Neural cell (in vitro differentiated cells): ENCODE data around the gene SLC9A3. TPM values are rescaled to one million over a fixed set of nuclear protein-coding genes. Genes with fewer than 3 reads are reported as not detected.

Source experiments
- H2AFZ ChIP-seq: fragments of 200-600, 300-800 bp; sonication (generic), shearing (Covaris generic); 2 replicates; pipeline ENCODE4 v1.6.0; 2014; ENCODE audit warnings: low read depth, mild to moderate bottlenecking, antibody characterized with exemption, low read length, moderate library complexity
- H3F3A ChIP-seq: fragments of 200-600 bp; shearing (Covaris generic); 2 replicates; pipeline ENCODE4 v1.6.1; 2016; ENCODE audit warnings: mild to moderate bottlenecking, moderate library complexity, mixed read lengths, antibody characterized with exemption, low read length; ENCODE audit not compliant: insufficient read depth, poor library complexity, severe bottlenecking
- H3K27ac ChIP-seq: fragments of 200-600, 300-800 bp; sonication (generic), shearing (Covaris generic); 2 replicates; pipeline ENCODE4 v1.5.1; 2014; ENCODE audit warnings: mild to moderate bottlenecking, low read length, moderate library complexity
- H3K27me3 ChIP-seq: fragments of 300-800, 200-600 bp; sonication (generic), shearing (Covaris generic); 2 replicates; pipeline ENCODE4 v1.6.0; 2014; ENCODE audit warnings: mild to moderate bottlenecking, low read depth, low read length, moderate library complexity; ENCODE audit not compliant: insufficient read depth
- H3K36me3 ChIP-seq: fragments of 300-800, 200-600 bp; sonication (generic), shearing (Covaris generic); 2 replicates; pipeline ENCODE4 v1.5.1; 2014; ENCODE audit warnings: mild to moderate bottlenecking, antibody characterized with exemption, low read length, moderate library complexity; ENCODE audit not compliant: insufficient read depth
- H3K4me2 ChIP-seq: fragments of 300-800, 200-600 bp; sonication (generic), shearing (Covaris generic); 2 replicates; pipeline ENCODE4 v1.6.0; 2014; ENCODE audit warnings: mild to moderate bottlenecking, low read length
- H3K4me3 ChIP-seq: fragments of 300-800, 200-600 bp; sonication (generic), shearing (Covaris generic); 2 replicates; pipeline ENCODE4 v1.5.1; 2014; ENCODE audit warnings: mild to moderate bottlenecking, low read length, moderate library complexity
- H3K79me2 ChIP-seq: fragments of 200-600 bp; shearing (Covaris generic); replicated peaks from 2 replicates; pipeline ENCODE4 v1.6.0; 2014; ENCODE audit warnings: mild to moderate bottlenecking, low read length, moderate library complexity; ENCODE audit not compliant: insufficient read depth
- H3K9ac ChIP-seq: fragments of 300-800, 200-600 bp; sonication (generic), shearing (Covaris generic); 2 replicates; pipeline ENCODE4 v1.6.1; 2016; ENCODE audit warnings: mild to moderate bottlenecking, low read length, mixed read lengths
- H3K9me2 ChIP-seq: fragments of 200-600 bp; shearing (Covaris generic); 2 replicates; pipeline ENCODE4 v1.6.1; 2016; ENCODE audit warnings: mild to moderate bottlenecking, low read length, mixed read lengths; ENCODE audit not compliant: insufficient read depth
- H3K9me3 ChIP-seq: fragments of 200-600, 300-800 bp; sonication (generic), shearing (Covaris generic); 2 replicates; pipeline ENCODE4 v1.6.1; 2016; ENCODE audit warnings: mild to moderate bottlenecking, mixed run types, low read length, moderate library complexity, mixed read lengths
- H4K20me1 ChIP-seq: fragments of 200-600 bp; shearing (Covaris generic); 2 replicates; pipeline ENCODE4 v1.6.1; 2016; ENCODE audit warnings: mild to moderate bottlenecking, mixed run types; ENCODE audit not compliant: insufficient read depth
- CTCF ChIP-seq: fragments of 450-650 bp; IDR thresholded peaks from 2 replicates; pipeline ENCODE4 v1.5.1; 2014; ENCODE audit warnings: antibody characterized with exemption, mild to moderate bottlenecking, moderate library complexity; ENCODE audit not compliant: poor library complexity, severe bottlenecking
- EP300 ChIP-seq: fragments of 450-650 bp; conservative IDR thresholded peaks from 2 replicates; pipeline ENCODE4 v1.6.1; 2014; ENCODE audit warnings: antibody characterized with exemption, mild to moderate bottlenecking, moderate library complexity; ENCODE audit not compliant: poor library complexity, severe bottlenecking
- EZH2 ChIP-seq: fragments of 200-600, 300-800 bp; shearing (Covaris generic), sonication (generic); IDR thresholded peaks from 2 replicates; pipeline ENCODE4 v1.6.1; 2014; ENCODE audit warnings: antibody characterized with exemption, low read length, borderline replicate concordance, mild to moderate bottlenecking; ENCODE audit not compliant: insufficient read depth, poor library complexity, severe bottlenecking
- MXI1 ChIP-seq: fragments of 450-650 bp; conservative IDR thresholded peaks from 2 replicates; pipeline ENCODE4 v1.6.1; 2014; ENCODE audit warnings: antibody characterized with exemption, mild to moderate bottlenecking; ENCODE audit not compliant: poor library complexity, severe bottlenecking
- POLR2AphosphoS5 ChIP-seq: IDR thresholded peaks from 2 replicates; pipeline ENCODE4 v1.6.1; 2012
- RAD21 ChIP-seq: fragments of 450-650 bp; conservative IDR thresholded peaks from 2 replicates; pipeline ENCODE4 v1.6.1; 2014; ENCODE audit warnings: antibody characterized with exemption, mild to moderate bottlenecking, moderate library complexity
- REST ChIP-seq: IDR thresholded peaks from 2 replicates; pipeline ENCODE4 v1.6.1; 2012; ENCODE audit warnings: borderline replicate concordance
- SMC3 ChIP-seq: fragments of 450-650 bp; conservative IDR thresholded peaks from 2 replicates; pipeline ENCODE4 v1.6.1; 2014; ENCODE audit warnings: antibody characterized with exemption, mild to moderate bottlenecking, moderate library complexity; ENCODE audit not compliant: poor library complexity
- TAF1 ChIP-seq: IDR thresholded peaks from 2 replicates; pipeline ENCODE4 v1.6.1; 2012; ENCODE audit warnings: low read depth
- polyA plus RNA-seq: library from polyadenylated mRNA; depleted of rRNA; stranded (reverse); fragments of >200 nt; gene quantifications from 2 replicates; pipeline ENCODE4 v1.2.3, GENCODE V29; 2014

SLC9A3 gene
- polyA plus RNA-seq, 1 donor from 2014 or later: 4.0 TPM

- TF ChIP-seq CTCF: no peak
- no peak for TF ChIP-seq RAD21
These were observed 31.0 kb downstream of the SLC9A3 start (continued) for GRCh38 chr5:493119-493701.

GRCh38 chr5:492314-492893 is 31.8 kb downstream of the SLC9A3 start:
- TF ChIP-seq TAF1 (no peak), POLR2AphosphoS5 (no peak), REST (no peak), EP300 (no peak), MXI1 (no peak), EZH2 (no peak), SMC3 (no peak), CTCF (no peak)
- Histone ChIP-seq H3K79me2 (no peaks in the 10 kb centered on the region), H3K27ac (no peak overlapping the region), H3K36me3 (no peaks in the 10 kb centered on the region), H3K9me3 (no peaks in the 10 kb centered on the region), H4K20me1 (no peaks in the 10 kb centered on the region), H3F3A (no peaks in the 10 kb centered on the region), H3K27me3 (peaks cover 16% of the 10 kb centered on the region), H2AFZ (no peak overlapping the region), H3K9ac (no peak overlapping the region), H3K9me2 (no peaks in the 10 kb centered on the region), H3K4me3 (no peak overlapping the region), H3K4me2 (no peak overlapping the region)

- no peaks in the 10 kb centered on the region for H3K9me3 ChIP-seq
- H3K4me3 ChIP-seq: no peak overlapping the region
- no peaks in the 10 kb centered on the region for H3K9me2 ChIP-seq
- TF ChIP-seq EZH2 (no peak), RAD21 (no peak), SMC3 (no peak), MXI1 (no peak), EP300 (no peak), POLR2AphosphoS5 (no peak), TAF1 (no peak), CTCF (no peak), REST (no peak)
- H3K27ac ChIP-seq: no peak overlapping the region
- H3K79me2 ChIP-seq: no peaks in the 10 kb centered on the region
- no peak overlapping the region for H2AFZ ChIP-seq
- H3K9ac ChIP-seq: no peak overlapping the region
- H3K27me3 ChIP-seq: peaks cover 16% of the 10 kb centered on the region
- no peaks in the 10 kb centered on the region for H3K36me3 ChIP-seq
- no peak overlapping the region for H3K4me2 ChIP-seq
- no peaks in the 10 kb centered on the region for H3F3A ChIP-seq
- no peaks in the 10 kb centered on the region for H4K20me1 ChIP-seq
These were observed 32.4 kb downstream of the SLC9A3 start for GRCh38 chr5:491856-492155.
